Measurements from ENCODE around the gene NRXN3.

DNA sequence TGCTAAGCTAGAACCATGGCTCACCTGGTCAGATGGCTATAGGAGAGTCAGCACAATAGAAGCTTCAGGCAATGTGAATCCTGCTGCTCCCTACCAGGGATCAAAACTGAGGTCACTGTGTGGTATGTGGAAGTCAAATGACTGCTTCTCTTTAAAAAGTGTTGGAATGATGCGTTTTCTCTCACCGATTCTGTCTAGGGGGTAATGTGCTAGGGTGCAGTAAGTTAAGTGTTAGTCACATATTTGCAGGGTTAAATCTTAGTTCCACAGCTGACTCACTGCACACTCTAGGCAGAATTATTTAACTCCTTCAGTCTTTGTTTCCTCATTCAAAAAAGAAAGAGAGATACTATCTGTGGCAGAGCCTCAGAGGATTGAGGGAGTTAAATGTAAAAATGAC lies 1344.5 kb downstream of the NRXN3 start:
- TF ChIP-seq CTBP1 (IDR thresholded peaks at IDR 0.05; ENCODE audit: borderline replicate concordance) = no peak
- no peak for TF ChIP-seq L3MBTL2 (conservative IDR thresholded peaks at IDR 0.05)
- TF ChIP-seq SUZ12 (IDR thresholded peaks at IDR 0.05) = no peak
- TF ChIP-seq FOXM1 (IDR thresholded peaks at IDR 0.05; ENCODE audit: borderline replicate concordance) = no peak
- no peak for TF ChIP-seq FOXA1 (IDR thresholded peaks at IDR 0.05)

Measured in HEK293T (cell line).